Measurements from ENCODE around the gene ANKRD55.
"Not testable (repeated sequence)": the region's sequence is repeated elsewhere in the genome, so short reads cannot be mapped to it uniquely, and the experiment has no call there.

ANKRD55 gene

DNA sequence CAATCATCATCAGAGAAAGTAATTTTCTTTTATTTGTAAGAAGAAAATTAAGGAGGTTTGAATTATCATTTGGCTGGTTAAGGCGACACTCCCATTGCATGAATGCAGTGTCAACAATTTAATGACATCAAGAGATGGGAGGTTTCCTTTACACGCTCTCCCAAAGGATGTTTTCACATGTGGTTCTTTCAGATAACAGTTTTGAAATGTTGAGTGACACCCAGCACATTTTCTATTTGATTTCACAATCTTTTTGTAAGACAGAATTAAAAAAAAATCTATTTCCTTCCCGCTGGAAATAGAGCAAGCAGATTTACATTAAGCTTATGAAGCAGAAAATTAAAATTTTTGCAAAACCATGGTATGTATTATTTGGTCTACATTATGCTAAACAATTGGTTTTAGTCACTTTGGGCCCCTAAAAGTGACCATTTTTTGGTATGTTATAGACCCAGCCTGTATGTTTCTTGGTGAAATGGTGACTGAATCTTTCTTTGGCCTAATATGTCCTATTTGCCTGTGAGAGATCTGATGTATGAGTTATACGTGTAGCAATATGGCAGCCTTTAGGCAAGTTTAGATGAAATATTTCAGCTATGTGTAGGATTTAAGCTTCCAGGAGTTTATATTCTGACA is 18.9 kb upstream of the ANKRD55 start:
- DNase-seq: no peak

DNA sequence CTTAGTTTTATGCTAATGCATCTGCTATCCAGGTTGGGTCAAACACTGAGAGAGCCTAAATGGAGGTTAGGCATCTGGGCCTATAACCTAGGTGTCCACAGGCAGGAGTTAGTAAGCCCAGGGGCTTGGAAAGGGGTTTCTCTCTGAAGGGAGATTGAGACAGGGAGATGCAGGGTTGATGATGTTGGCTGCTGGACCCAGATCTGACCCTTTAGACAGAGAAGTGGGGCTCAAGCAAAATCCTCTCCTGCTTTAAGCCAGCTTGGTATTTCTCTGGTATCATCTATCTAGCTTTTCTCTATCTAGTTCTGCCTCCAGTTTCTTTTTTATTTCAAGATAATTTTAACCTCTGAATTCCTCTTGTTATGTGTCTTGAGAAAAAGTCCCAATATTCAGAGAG is 18.3 kb upstream of the ANKRD55 start:
- DNase-seq: no peak

DNA sequence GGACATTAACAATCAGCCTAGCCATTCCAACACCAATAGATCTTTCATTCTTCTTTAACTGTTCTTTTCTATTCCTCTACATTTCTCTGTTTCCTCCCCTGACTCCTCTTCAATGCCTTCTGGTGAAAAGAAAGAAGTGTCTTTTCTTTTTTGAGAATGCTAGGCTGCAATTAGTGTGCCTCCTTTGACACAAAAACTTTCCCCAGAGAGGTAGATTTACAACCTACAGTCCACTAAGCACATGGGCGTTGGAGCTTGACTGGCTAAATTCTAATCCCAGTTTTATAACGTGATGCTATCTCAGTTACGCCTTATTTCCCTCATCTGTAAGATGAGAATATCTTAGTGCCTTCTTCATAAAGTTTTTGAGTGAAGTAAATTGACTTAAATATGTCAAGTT is 16.9 kb upstream of the ANKRD55 start:
- DNase-seq: no peak

DNA sequence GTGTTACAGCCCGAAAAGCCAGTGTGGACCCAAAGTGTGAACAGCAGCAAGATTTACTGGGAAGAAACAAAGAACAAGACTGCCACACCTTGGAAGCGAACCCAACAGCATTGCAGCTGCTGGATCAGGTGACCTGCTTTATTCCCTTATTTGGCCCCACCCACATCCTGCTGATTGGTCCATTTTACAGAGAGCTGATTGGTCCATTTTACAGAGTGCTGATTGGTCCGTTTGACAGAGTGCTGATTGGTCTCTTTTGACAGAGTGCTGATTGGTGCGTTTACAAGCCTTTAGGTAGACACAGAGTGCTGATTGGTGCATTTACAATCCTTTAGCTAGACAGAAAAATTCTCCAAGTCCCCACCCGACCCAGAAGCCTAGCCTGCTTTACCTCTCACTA is 16.0 kb upstream of the ANKRD55 start:
- DNase-seq: not testable (repeated sequence)

DNA sequence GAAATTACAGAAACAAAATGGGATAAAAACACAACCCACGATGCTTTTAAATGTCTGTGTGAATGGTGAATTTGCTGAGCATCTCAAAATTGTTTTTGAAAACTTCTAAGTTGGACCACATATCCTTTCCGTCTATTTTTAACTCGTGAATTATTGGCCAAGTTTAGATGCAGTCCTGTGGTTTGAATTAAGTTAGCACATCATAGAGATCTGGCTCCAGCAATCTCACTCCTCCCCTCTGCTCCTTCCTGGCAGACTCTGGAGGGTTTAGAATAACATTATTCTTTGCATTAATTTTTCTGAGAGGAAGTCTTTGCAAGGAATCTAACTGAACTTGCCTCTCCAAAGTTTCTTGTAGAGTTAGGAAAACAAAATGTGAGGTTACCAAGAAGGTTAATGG is 14.5 kb upstream of the ANKRD55 start:
- no peak for DNase-seq

DNA sequence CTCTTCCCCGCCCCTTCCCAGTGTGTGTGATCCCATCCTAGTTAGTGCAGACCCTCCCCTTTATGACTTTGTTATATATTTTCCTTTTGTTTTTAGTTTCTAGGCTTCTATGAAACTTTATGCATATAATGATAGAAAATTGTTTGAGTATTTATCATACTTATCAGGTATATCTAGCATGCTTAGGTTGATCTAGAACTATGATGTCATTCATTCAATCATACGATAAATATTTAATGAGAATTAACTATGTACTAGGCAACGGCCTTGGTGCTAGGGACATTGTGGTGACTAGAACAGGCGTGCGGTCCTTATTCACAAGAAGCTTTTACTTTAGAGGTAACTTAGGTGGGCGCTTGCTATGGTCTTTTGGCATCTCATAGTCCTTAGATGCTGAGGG is 13.6 kb upstream of the ANKRD55 start:
- no peak for DNase-seq

DNA sequence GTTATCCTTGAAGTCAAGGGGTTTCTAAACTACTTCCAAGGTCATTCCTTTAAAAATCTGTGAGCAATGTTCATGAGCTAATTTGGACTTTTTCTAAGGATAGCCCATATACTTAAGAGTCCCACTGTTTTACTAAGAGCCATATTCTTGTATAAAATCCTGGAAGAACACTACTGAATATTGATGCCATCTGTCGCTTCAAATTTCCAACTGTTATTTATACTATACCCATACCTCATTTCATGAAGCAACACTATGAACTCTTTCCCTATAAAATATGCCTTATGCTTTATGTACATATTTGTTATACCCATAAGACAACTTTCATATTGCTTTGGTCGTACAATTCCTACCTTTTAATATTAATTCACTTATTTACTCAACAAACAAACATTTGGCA is 12.4 kb upstream of the ANKRD55 start:
- DNase-seq: no peak

DNA sequence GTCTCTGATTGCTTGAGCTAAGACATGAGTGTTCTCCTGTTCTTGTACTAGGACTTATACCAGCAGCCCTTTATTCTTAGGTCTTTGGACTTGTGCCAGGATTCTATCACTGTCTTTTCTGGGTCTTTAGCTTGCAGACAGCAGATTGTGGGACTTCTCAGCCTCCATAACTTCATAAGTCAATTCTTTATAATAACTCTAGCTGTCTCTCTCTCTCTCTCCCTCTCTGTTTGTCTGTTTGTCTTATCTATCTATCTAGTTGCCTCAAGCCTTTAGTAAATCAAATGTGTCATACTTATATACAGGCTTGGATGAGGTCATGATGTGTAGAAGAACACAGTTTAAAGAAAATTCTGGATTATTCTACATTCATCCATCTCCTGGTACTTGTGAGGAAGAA is 11.5 kb upstream of the ANKRD55 start:
- DNase-seq: no peak

DNA sequence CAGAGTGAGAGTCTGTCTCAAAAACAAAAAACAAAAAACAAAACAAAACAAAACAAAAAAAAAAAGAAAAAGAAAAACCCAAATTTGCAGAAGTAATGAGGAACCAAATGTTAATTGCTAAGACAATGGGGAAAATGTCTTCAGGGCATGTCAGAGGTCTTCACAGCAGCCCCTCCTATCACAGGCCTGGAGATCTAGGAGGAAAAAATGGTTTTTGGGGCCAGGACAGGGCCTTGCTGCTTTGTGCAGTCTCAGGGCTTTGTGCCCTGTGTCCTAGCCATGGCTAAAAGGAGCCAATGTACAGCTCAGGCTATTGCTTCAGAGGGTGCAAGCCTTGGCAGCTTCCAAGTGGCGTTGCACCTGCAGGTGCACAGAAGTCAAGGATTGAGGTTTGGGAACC is 9.1 kb upstream of the ANKRD55 start:
- DNase-seq: not testable (repeated sequence)

DNA sequence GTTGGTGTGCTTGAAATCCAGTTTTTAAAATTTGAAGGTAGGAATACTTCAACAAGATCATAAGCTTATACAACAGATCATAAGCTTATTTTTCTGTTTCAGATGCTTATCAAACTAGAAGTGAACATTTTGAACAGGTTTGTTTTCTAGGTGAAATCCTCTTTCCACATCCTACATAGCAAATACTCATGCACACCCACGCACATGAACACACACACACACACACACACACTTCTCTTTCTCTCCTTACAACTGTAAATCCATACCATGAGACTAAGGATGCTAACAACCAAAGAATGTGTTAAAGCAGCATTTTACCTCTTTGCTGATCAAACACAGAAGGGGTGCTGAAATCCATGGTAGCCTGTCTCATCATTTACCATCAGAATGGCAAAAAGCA is 592 bp downstream of the ANKRD55 start:
- DNase-seq: no peak

DNA sequence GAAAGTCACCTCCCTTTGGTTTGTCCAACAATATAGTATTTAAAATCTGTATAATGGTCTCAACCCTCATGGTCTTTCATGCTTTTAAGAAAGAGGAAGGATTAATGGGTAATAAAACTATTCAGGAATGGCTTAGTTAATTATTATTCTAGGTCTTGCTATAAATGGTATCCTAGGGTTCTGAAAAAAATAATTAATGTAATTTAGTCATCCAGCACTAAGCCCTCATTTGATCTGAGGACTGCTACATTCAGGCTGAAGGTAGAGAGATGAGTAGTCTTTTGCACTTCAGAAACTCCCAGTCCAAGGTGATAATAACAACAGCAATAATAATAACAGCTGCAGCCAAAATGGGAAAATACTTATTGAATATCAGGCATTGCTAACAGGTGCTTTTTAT is 2.6 kb downstream of the ANKRD55 start:
- DNase-seq: no peak

DNA sequence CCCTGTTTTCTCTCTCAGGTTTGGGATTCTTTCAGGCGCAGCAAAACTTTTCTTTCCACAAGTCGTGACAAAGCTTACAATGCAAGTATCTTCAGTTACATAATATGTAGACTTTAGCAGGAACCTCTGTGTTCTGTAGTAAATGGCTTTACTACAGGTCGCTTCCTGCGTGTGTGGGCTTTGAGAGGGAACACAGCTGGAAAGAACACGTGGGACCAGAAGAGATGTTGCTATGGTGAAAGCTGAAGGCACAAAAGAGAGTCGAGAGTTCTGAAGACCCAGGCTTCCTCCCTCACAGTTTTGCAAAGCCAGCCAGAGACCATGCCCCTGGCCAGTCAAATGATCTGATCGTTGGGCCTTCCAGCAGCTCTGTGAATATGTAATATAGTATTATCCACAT is 4.0 kb downstream of the ANKRD55 start:
- no peak for DNase-seq

DNA sequence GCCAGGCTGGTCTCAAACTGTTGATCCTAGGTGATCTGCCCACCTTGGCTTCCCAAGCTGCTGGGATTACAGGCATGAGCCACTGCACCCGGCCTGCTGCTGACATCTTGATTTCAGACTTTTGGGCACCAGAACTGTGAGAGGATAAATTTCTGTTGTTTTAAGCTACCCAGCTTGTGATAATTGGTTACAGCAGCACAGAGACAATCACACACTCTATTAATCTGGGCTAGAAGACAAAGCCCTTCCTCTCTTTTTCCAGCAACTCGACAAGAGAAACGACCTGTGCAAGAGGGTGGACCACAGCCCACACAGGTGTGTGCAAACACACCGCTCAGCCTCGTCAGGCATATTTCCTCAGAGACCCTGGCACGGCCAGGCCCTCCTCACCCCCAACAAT is 4.5 kb downstream of the ANKRD55 start:
- DNase-seq: no peak

DNA sequence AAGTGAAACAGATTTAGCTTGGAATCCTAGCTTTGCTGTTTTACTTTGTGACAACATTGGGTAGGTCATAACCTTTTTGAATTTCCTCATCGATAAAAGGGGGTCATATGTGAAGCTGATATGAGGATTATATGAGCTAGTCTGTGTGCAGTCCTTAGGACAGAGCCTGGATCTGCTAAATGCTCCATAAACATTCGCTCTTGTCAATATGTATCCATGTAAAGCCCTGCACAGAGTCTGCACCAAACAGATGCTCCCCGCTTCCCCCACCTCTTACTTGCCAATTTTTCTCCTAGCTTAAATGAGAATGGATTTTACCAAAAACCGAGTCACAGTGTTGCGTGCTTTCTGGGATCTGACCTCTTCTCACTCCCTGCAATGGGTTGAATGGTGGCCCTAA is 5.4 kb downstream of the ANKRD55 start:
- DNase-seq: no peak

DNA sequence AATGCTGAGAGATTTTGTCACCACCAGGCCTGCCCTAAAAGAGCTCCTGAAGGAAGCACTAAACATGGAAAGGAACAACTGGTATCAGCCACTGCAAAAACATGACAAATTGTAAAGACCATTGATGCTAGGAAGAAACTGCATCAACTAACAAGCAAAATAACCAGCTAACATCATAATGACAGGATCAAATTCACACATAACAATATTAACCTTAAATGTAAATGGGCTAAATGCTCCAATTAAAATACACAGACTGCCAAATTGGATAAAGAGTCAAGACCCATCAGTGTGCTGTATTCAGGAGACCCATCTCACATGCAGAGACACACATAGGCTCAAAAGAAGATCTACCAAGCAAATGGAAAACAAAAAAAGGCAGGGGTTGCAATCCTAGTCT is 9.8 kb downstream of the ANKRD55 start:
- DNase-seq: not testable (repeated sequence)

DNA sequence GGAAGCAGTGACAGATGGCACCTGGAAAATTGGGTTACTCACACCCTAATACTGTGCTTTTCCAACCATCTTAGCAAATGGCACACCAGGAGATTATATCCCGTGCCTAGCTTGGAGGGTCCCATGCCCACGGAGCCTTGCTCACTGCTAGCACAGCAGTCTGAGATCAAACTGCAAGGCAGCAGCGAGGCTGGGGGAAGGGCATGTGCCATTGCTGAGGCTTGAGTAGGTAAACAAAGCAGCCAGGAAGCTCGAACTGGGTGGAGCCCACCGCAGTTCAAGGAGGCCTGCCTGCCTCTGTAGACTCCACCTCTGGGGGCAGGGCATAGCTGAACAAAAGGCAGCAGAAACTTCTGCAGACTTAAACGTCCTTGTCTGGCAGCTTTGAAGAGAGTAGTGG is 11.5 kb downstream of the ANKRD55 start:
- DNase-seq: not testable (repeated sequence)

DNA sequence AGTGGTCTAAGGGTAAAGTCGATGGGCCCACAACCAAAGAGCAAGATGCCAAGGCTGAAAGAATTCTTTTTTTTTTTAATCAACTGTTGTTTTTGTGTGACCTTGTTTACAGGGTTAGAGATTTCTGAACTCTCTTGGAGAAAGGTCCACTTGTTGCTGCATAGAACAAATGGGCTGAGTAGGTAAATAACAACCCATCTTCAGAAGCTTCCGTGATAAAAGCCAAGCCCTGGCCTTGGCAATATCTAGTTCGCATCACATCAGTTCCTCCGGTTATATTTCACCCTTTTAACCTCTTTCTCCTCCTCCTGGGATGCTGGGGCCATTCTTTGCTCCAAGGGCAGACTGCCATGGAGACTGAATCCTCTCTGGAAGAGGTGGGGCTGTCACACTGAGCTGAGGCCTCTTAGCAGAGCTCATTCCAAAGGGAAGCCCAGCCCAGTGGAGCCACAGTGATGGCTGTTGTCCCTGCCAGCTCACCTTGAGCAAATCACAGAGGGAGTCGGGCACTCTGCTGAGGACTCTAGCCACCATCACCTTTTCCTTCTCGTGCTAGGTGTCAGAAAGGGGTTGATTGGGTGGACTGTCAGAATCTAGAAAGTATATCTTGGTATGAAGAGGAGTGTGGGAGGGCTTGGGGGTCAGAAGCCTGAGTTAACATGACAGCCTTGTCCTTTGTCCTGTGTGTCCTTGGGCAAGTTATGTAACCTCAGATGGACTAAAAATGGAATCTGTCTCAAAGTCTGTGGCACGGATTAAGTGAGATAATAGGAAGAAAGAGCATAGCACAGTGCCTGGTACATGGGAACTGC is 17.9 kb downstream of the ANKRD55 start:
- DNase-seq: no peak

DNA sequence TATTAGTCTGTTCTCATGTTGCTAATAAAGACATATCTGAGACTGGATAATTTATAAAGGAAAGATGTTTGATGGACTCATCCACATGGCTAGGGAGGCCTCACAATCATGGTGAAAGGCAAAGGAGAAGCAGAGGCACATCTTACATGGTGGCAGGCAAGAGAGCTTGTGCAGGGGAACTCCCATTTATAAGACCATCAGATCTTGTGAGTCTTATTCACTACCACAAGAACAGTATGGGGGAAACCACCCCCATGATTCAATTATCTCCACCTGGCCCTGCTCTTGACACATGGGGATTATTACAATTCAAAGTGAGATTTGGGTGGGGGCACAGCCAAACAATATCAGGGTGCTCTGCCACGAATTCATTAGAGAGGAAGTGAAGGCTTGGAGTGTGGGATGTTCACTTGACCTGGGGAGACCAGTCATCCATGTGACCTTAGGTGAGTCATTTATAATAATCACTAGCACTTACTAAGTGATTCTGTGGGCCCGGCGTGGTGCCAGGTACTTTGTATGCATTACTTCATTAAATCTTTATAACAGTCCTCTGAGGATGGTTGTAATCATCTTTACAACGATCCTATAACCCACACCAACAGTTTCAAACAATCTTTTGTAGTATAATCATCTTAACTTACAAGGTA is 19.1 kb downstream of the ANKRD55 start:
- not testable (repeated sequence) for DNase-seq

DNA sequence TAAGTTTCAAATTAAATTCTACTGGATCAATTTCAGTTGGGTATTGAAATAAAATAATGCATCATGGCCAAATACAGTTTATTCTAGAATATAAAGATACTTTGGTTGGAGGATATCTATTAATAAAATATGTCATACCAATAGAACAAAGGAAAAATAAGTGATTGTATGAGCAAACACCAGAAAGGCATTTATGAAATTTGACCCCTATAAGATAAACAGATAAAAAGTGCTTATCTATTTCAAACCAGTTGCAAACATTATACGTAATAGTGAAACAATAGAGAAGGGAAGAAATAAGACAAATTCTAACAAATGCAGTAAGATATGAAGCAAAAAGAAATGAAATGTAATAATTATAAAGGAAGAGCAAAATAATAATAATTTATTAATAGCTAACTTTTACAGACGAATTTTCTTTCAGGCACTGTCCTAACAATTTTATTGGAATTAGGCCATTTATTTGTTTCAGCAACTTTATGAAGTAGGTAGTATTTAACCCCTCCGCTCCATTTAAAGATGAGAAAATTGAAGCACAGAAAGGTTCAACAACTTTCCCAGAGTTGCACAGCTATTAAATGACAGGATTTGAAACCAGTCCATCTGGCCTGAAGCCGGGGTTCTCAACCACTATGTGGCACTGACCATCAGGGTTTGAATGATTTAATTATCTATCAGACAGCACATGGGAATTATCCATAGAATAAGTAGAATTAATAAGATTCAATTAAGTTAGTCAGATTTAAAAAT is 20.8 kb downstream of the ANKRD55 start:
- no peak for DNase-seq

DNA sequence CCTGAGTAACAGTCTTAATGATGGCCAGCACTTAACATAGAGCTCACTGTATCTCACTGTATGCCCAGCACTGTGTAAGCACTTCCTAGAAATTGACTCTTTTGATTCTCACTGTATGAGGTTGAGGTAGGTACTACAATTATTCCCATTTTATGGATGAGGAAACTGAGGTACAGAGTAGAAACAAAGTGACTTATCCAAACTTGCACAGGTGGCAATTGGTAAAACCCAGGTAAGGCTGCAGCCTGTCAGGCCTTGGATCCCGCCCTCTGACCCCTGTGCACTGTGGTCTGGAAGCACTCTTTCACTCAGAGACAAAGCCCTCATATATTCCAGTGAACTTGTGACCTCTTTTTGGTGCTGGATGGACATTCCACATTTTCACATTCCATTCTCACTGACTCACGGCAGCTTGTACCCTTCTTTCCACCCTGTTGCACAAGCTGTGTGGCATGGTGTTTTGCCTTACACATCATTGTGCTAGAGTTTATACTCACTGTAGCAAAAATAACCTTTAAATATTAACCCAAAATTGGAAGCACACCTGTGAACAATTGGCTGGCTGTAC is 21.7 kb downstream of the ANKRD55 start:
- no peak for DNase-seq

DNA sequence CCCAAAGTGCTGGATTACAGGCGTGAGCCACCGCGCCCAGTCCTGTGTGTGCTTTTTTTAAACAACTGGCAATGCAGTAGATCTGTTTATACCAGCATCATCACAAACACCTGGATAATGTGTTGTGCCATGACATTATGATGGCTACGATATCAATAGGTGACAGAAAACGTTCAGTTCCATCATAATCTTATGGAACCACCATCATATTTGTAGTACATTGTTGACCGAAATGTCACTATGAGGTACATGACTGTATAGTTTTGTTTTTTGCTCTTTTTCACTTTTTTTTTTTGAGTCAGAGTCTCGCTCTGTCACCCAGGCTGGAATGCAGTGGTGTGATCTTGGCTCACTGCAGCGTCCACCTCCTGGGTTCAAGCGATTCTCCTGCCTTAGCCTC is 24.4 kb downstream of the ANKRD55 start:
- no peak for DNase-seq

DNA sequence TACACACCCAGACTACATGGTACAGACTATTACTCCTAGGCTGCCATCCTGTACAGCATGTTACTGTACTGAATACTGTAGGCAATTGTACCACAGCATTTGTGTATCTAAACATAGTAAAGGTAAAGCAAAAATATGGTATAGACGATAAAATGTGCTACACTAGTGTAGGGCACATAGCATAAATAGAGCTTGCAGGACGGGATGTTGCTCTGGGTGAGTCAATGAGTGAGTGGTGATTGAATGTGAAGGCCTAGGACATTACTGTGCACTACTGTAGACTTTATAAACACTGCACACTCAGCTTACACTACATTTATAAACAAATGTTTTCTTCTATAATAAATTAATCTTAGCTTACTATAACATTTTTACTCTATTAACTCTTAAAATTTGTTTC is 25.6 kb downstream of the ANKRD55 start:
- DNase-seq: no peak

Measured in NCI-H2029 (cell line).